ENCODE data around the gene CAV1.

Gene CAV1

GRCh38 chr7:116501425-116502167 lies 23.2 kb upstream of the CAV1 start:
- H3K4me3 ChIP-seq (ENCODE audit: low read depth, low read length), result no peak overlapping the region
- no peak for TF ChIP-seq MYC (IDR thresholded peaks at IDR 0.05; ENCODE audit: low read depth, low read length)
- TF ChIP-seq POLR2A (IDR thresholded peaks at IDR 0.05; ENCODE audit: extremely low read depth, insufficient read length), result no peak
- TF ChIP-seq MAX (IDR thresholded peaks at IDR 0.05; ENCODE audit: low read depth, low read length), result no peak
- TF ChIP-seq CTCF (IDR thresholded peaks at IDR 0.05; ENCODE audit: low read depth, low read length), result no peak
- DNase-seq (ENCODE audit: low read depth), result no peak

GRCh38 chr7:116502201-116503096 lies 22.4 kb upstream of the CAV1 start:
- no peak overlapping the region for H3K4me3 ChIP-seq (ENCODE audit: low read depth, low read length)
- TF ChIP-seq CTCF (IDR thresholded peaks at IDR 0.05; ENCODE audit: low read depth, low read length), result no peak
- TF ChIP-seq POLR2A (IDR thresholded peaks at IDR 0.05; ENCODE audit: extremely low read depth, insufficient read length), result no peak
- no peak for TF ChIP-seq MYC (IDR thresholded peaks at IDR 0.05; ENCODE audit: low read depth, low read length)
- TF ChIP-seq MAX (IDR thresholded peaks at IDR 0.05; ENCODE audit: low read depth, low read length), result no peak

DNA sequence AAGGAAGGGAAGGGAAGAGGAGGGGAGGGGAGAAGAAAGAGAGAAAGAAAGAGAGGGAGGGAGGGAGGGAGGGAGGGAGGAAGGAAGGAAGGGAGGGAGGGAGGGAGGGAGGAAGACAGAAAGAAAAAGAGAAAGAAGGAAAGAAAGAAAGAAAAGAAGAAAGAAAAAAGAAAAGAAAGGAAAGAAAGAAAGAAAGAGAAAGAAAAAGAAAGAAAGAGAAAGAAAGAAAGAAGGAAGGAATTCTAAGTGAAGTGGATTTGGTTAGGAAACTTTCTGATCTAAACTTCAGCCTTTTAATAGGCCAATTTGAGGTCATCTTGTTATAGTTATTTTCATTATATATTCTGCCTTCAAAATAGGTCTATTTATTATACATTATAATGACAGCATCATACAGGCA lies 21.0 kb upstream of the CAV1 start:
- no peak overlapping the region for H3K4me3 ChIP-seq (ENCODE audit: low read depth, low read length)
- DNase-seq (ENCODE audit: low read depth), result no peak
- TF ChIP-seq CTCF (IDR thresholded peaks at IDR 0.05; ENCODE audit: low read depth, low read length) (no peak), MYC (IDR thresholded peaks at IDR 0.05; ENCODE audit: low read depth, low read length) (no peak), MAX (IDR thresholded peaks at IDR 0.05; ENCODE audit: low read depth, low read length) (no peak), POLR2A (IDR thresholded peaks at IDR 0.05; ENCODE audit: extremely low read depth, insufficient read length) (no peak)

More at GRCh38 chr7:116502201-116503096, 22.4 kb upstream of the CAV1 start:
- no peak for DNase-seq (ENCODE audit: low read depth)

- no peak for DNase-seq (ENCODE audit: low read depth)
- no peak for TF ChIP-seq POLR2A (IDR thresholded peaks at IDR 0.05; ENCODE audit: extremely low read depth, insufficient read length)
- no peak for TF ChIP-seq CTCF (IDR thresholded peaks at IDR 0.05; ENCODE audit: low read depth, low read length)
- no peak for TF ChIP-seq MYC (IDR thresholded peaks at IDR 0.05; ENCODE audit: low read depth, low read length)
- TF ChIP-seq MAX (IDR thresholded peaks at IDR 0.05; ENCODE audit: low read depth, low read length), result no peak
Observed at GRCh38 chr7:116505278-116505677, 19.6 kb upstream of the CAV1 start.

DNA sequence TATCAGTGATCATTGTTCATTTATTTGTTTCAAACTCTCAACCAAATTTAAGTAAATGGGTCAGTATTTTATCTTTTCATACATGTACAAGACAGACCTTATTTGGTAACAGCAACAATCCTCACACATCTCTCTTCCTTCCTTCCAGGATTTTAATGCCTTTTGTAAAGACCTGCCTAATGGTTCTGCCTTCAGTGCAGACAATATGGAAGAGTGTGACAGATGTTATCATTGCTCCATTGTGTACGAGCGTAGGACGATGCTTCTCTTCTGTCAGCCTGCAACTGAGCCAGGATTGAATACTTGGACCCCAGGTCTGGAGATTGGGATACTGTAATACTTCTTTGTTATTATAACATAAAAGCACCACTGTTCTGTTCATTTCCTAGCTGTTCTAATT lies 19.0 kb upstream of the CAV1 start:
- no peak overlapping the region for H3K4me3 ChIP-seq (ENCODE audit: low read depth, low read length)
- TF ChIP-seq POLR2A (IDR thresholded peaks at IDR 0.05; ENCODE audit: extremely low read depth, insufficient read length) (no peak), CTCF (IDR thresholded peaks at IDR 0.05; ENCODE audit: low read depth, low read length) (no peak), MYC (IDR thresholded peaks at IDR 0.05; ENCODE audit: low read depth, low read length) (no peak), MAX (IDR thresholded peaks at IDR 0.05; ENCODE audit: low read depth, low read length) (no peak)
- no peak for DNase-seq (ENCODE audit: low read depth)

More at GRCh38 chr7:116505278-116505677, 19.6 kb upstream of the CAV1 start:
- no peak overlapping the region for H3K4me3 ChIP-seq (ENCODE audit: low read depth, low read length)
